Measurements from ENCODE around the gene ZNF385B. TPM values are rescaled to one million over a fixed set of nuclear protein-coding genes. Genes with fewer than 3 reads are reported as not detected.

ZNF385B gene
- total RNA-seq, 3 donors from 2014 or later: 3.4 to 8.8 (median 4.5) TPM

DNA sequence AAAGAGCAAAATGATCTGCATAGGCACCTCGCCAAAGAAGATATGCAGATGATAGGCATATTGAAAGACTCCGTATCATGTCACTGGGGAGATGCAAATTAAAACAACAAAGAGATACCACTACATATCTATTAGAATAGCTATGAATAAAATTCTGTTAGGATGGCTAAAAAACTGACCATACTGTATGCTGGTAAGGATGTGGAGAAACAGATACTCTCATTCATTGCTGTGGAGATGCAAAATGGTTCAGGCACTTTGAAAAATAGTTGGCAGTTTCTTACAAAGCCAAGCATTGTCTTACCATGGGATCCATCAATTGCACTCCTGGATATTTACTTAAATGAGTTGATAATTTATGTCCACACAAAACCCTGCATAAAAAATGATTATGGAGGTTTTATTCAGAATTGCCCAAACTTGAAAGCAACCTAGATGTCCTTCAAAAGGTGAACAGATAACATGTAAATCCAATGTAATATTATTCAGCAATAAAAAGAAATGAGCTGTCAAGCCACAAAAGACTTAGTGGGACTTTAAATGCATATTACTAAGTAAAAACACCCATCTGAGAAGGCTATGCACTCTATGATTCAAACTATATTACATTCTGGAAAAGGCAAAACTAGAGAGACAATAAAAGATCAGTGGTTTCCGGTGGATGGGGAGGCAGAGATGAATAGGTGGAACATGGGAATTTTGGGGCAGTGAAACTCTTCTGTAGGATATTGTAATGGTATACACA is 31.2 kb downstream of the ZNF385B start:
- intact Hi-C loops (cut with DNase I; ENCODE audit: low total_unique reads): no loop called here
- TF ChIP-seq POLR2A (IDR thresholded peaks at IDR 0.05): no peak
- TF ChIP-seq, protein P1, sequence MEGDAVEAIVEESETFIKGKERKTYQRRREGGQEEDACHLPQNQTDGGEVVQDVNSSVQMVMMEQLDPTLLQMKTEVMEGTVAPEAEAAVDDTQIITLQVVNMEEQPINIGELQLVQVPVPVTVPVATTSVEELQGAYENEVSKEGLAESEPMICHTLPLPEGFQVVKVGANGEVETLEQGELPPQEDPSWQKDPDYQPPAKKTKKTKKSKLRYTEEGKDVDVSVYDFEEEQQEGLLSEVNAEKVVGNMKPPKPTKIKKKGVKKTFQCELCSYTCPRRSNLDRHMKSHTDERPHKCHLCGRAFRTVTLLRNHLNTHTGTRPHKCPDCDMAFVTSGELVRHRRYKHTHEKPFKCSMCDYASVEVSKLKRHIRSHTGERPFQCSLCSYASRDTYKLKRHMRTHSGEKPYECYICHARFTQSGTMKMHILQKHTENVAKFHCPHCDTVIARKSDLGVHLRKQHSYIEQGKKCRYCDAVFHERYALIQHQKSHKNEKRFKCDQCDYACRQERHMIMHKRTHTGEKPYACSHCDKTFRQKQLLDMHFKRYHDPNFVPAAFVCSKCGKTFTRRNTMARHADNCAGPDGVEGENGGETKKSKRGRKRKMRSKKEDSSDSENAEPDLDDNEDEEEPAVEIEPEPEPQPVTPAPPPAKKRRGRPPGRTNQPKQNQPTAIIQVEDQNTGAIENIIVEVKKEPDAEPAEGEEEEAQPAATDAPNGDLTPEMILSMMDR (IDR thresholded peaks at IDR 0.05): no peak
- TF ChIP-seq POLR2AphosphoS5 (IDR thresholded peaks at IDR 0.05): no peak
- DNase-seq (ENCODE audit: low spot score in 2 of 2): no peak
- no peak overlapping the region for H3K27ac ChIP-seq
- H3K4me1 ChIP-seq: no peaks in the 10 kb centered on the region
- no peak overlapping the region for H3K4me3 ChIP-seq
- no peaks in the 10 kb centered on the region for H3K9me3 ChIP-seq
- no peaks in the 10 kb centered on the region for H3K27me3 ChIP-seq
- H3K36me3 ChIP-seq: no peaks in the 10 kb centered on the region

DNA sequence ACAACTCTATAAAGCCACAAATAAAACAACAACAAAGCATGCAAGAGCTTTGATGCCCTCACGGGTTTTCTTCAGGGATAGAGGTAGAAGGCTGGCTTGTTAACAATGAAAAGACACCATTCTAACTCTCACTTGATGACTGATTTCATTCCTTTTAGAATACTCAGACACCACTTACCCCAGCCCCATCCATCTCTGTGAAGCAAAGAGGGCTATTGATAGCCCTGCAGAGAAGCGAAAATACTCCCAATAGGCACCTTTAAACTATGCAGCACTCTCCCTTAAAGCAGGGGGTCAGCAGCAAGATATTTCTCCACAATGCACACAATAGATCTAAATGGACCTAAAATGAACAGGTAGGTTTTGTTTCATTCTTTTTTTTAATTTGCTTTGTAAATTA is 35.1 kb downstream of the ZNF385B start:
- H3K9me3 ChIP-seq: no peaks in the 10 kb centered on the region
- no peaks in the 10 kb centered on the region for H3K4me1 ChIP-seq
- TF ChIP-seq, protein P1 (IDR thresholded peaks at IDR 0.05): no peak
- TF ChIP-seq POLR2A (IDR thresholded peaks at IDR 0.05): no peak
- TF ChIP-seq POLR2AphosphoS5 (IDR thresholded peaks at IDR 0.05): no peak
- no peak overlapping the region for H3K27ac ChIP-seq
- H3K4me3 ChIP-seq: no peak overlapping the region
- intact Hi-C loops (cut with DNase I; ENCODE audit: low total_unique reads): no loop called here
- DNase-seq (ENCODE audit: low spot score in 2 of 2): no peak
- H3K27me3 ChIP-seq: no peaks in the 10 kb centered on the region
- no peaks in the 10 kb centered on the region for H3K36me3 ChIP-seq

DNA sequence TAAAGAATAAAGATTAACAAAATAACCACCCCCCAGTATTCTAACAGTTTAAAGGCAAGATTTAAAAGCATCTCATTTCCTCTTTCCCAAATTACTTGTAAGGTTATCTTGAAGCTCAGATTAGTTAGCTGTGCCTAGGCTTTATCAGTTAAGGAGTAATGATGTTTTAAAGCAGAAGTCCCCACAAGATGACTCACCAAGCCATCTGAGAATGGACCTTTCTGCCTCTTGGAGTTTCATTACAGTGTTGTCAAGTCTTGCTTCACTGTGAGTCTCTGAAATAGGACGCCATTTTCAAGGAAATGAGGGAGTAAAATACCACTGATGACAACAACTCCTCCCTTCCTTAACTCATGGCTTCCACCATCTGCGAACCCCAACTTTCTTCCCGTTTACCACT is 35.9 kb downstream of the ZNF385B start:
- no peaks in the 10 kb centered on the region for H3K4me1 ChIP-seq
- TF ChIP-seq POLR2AphosphoS5 (IDR thresholded peaks at IDR 0.05) (no peak), POLR2A (IDR thresholded peaks at IDR 0.05) (no peak)
- TF ChIP-seq, protein P1 (IDR thresholded peaks at IDR 0.05): no peak
- DNase-seq (ENCODE audit: low spot score in 2 of 2): no peak
- intact Hi-C loops (cut with DNase I; ENCODE audit: low total_unique reads): no loop called here
- no peaks in the 10 kb centered on the region for H3K27me3 ChIP-seq
- H3K27ac ChIP-seq: no peak overlapping the region
- H3K36me3 ChIP-seq: no peaks in the 10 kb centered on the region
- H3K4me3 ChIP-seq: no peak overlapping the region
- no peaks in the 10 kb centered on the region for H3K9me3 ChIP-seq

DNA sequence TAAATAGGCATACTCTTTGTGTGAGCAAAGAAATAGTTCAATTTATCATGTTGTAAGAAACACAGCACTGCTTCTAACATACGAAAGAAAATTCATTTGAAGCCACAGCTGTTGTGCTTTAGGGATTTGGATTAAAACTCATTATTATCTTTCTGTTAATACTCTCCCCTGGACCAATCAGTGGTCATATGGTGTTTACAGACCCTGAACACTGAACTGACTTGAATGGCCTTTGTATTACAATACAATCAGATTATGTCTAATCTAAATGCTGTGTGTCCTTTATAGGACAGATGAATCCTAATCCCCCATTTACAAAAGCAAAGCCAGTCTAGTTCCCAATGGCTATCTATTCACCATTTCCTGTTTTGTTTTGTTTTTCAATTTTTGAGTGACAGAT is 36.5 kb downstream of the ZNF385B start:
- Histone ChIP-seq H3K4me3 (no peak overlapping the region), H3K4me1 (no peaks in the 10 kb centered on the region), H3K27me3 (no peaks in the 10 kb centered on the region), H3K36me3 (no peaks in the 10 kb centered on the region), H3K27ac (no peak overlapping the region), H3K9me3 (no peaks in the 10 kb centered on the region)
- TF ChIP-seq POLR2A (IDR thresholded peaks at IDR 0.05) (no peak), POLR2AphosphoS5 (IDR thresholded peaks at IDR 0.05) (no peak)
- TF ChIP-seq, protein P1 (IDR thresholded peaks at IDR 0.05): no peak
- intact Hi-C loops (cut with DNase I; ENCODE audit: low total_unique reads): no loop called here
- DNase-seq (ENCODE audit: low spot score in 2 of 2): no peak

DNA sequence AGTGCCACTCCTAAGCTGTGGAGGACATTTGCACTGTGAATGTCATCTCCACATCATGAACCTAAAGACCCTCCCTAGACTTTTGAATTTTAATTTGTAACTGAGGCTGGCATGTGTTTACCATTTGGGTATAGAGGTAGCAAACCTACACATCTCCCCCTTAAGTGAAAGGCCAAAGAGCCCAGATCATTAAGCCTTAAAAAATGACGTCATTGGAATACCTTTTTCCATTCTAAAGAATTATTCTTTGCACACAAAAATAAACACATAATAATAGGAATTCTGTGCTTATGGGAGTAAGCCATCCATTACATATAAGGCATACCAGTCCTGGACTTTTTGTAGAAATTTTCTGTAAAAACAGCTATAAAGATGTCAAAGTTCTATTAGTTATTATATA is 38.9 kb downstream of the ZNF385B start:
- H3K9me3 ChIP-seq: no peaks in the 10 kb centered on the region
- TF ChIP-seq, protein P1 (IDR thresholded peaks at IDR 0.05): no peak
- no peak for TF ChIP-seq POLR2AphosphoS5 (IDR thresholded peaks at IDR 0.05)
- TF ChIP-seq POLR2A (IDR thresholded peaks at IDR 0.05): no peak
- intact Hi-C loops (cut with DNase I; ENCODE audit: low total_unique reads): no loop called here
- no peaks in the 10 kb centered on the region for H3K4me1 ChIP-seq
- H3K4me3 ChIP-seq: no peak overlapping the region
- H3K36me3 ChIP-seq: no peaks in the 10 kb centered on the region
- no peak overlapping the region for H3K27ac ChIP-seq
- DNase-seq (ENCODE audit: low spot score in 2 of 2): no peak
- no peaks in the 10 kb centered on the region for H3K27me3 ChIP-seq
